SIG-M5 treated with dmso at 0.1 percent for 504 hours (cell line): ENCODE results near the gene TOMM34.

Experiments used
- DNase-seq: peaks from one replicate; lab custom pipeline; 2025; ENCODE audit not compliant: unreplicated experiment; lab: John Stamatoyannopoulos, UW

TOMM34 gene

DNA sequence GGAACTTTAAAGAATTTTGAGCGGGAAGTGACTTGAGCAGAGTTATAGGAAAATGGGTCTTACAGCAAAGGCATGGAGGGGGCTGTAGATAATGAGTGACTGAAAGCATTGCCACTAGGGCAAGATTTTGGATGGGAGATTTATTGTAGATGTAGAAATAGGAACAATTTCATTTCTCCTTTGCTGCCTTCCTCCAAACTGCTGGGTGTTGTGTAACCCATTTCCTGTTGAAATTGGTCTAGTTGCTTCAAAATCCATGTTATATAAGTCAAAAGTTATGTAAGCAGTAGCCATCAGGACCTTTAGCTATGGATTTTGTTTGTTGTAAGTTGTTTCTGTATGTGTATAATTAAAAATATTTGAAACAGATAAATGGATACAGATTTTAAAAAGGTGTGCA is 63.6 kb downstream of the TOMM34 start:
- peak; percentile 94 for DNase-seq

- no peak for DNase-seq
Observed at GRCh38 chr20:44894959-44895358, 65.2 kb downstream of the TOMM34 start.
